ENCODE data around the gene FADS2.

GRCh38 chr11:61842528-61842820, 14.4 kb downstream of the FADS2 start:
- no peak for TF ChIP-seq POLR2A (IDR thresholded peaks at IDR 0.05)
- no peak for TF ChIP-seq CTCF (IDR thresholded peaks at IDR 0.05)
